Measurements from ENCODE around the gene CTH.
"Not testable (repeated sequence)": the region's sequence is repeated elsewhere in the genome, so short reads cannot be mapped to it uniquely, and the experiment has no call there.

The CTH gene

GRCh38 chr1:70411360-70411844 is 334 bp downstream of the CTH start:
- DNase-seq: no peak

DNA sequence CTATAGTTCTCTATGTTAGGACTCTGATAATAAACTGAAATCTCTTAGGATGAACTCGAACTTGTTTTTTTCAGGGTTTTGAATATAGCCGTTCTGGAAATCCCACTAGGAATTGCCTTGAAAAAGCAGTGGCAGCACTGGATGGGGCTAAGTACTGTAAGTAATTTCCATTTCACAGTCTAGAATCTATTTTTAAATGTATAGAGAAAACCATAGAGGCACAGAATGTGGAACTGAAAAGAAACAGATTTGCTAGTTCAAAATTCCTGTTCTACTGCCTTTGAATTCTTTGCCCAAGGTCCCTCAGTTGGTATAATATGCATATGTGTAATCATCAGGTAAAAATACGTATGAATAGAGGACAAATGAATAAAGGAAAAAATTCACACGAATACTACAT is 4.8 kb downstream of the CTH start:
- DNase-seq: no peak

- not testable (repeated sequence) for DNase-seq
These were observed 8.1 kb downstream of the CTH start for GRCh38 chr1:70418973-70419734.

GRCh38 chr1:70420320-70420719 is 9.3 kb downstream of the CTH start:
- DNase-seq: no peak

DNA sequence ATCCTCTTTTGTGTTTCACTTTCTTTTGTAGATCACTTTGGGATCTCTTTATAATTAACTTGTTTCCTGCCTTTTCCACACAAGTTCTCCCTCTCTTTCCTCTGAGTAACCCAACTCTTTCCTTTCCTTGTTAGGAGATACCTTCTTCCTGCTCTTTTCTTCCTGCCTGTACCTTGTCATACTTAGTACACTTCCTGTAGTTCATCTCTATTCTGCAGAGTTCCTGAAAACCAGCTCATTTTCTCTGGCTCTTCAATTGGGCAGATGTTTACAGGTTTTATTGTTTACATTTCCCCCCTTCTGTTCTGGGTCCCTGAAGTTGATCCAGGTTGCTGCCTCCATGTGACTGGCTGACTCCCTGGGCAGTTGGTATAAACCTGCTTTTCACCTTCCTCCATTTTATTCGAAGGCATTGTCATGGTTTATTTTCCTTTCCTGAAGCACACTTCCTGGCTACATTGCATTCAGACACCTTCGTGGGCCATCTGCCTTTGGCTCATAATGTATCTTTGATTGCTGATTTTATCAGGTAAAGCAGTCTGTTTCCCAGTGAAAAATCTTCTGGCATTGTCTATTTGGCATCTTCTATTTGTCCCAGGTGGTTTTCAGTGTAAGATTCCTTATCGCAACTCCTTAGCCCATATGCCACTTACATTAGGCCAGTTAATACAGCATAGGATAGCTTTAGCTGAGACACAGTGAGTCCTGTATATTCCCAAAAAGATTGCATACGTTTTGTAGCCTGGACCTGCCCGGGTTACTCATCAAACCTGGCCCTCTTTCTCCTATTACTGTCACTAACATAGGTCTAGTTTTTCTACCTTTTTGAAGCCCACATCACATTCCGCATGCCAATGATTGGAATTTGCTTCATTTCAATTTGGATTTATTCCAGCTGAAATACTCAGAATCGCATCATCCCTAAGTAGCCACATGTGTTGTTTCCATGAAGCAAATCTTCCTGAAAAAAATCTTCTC is 15.4 kb downstream of the CTH start:
- DNase-seq: no peak

GRCh38 chr1:70427976-70428375 is 16.9 kb downstream of the CTH start:
- peak; percentile 55 for DNase-seq

GRCh38 chr1:70429219-70429618 is 18.2 kb downstream of the CTH start:
- no peak for DNase-seq

DNA sequence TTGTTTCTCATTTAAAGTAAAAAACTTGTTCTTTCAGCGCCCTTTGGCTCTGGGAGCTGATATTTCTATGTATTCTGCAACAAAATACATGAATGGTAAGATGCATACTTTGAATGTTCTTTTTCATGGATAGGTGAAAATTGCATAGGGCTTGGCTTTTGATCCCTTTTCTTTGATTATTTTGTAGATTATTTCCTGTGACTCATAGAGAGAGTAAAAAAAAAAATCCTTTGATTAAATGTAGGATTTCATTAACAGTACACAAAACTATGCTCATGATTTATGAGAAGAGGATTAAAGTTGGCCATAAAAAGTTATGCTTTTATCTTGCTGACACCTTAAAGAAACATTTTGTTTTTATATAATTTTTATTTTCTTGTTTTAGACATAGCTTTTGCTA is 18.7 kb downstream of the CTH start:
- no peak for DNase-seq

GRCh38 chr1:70431317-70431716 is 20.2 kb downstream of the CTH start:
- no peak for DNase-seq

DNA sequence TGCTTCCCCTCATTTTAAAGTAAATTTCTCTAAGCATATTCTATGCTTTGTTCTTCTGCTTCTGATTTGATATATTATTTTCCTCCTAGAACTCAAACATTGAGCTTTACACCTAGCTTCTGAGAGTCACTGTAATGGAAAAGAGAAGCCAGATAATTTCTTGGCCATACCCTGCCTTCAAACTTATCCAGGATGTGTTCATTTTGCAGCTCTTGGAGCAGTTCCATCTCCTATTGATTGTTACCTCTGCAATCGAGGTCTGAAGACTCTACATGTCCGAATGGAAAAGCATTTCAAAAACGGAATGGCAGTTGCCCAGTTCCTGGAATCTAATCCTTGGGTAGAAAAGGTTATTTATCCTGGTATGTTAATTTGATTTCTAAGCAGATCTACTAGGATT is 20.8 kb downstream of the CTH start:
- no peak for DNase-seq

DNA sequence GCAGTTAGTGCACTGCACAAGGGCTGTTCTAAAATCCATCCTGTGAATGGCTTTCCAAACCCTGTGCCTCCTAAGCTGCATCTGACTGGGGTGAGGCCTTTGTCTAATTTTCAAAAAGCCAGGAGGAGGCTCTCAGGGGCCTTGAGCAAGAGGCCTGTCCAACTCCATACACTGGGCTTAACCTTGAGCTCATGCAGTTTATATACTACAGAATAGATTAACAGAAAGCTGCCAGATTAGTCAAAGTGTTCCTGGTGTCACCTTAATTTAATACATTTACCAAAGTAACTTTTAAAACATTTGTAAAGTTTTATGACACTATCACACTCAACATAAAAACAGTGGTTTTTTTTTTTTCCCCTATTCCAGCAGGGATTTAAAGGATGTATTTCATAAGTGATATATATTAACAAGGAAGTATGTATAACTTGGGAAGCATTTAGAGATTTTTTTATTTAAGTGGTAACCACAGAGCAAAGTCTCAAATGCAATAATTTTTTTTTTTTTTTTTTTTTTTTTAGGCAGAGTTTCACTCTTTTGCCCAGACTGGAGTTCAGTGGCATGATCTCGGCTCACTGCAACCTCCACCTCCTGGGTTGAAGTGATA is 23.3 kb downstream of the CTH start:
- no peak for DNase-seq

- DNase-seq: no peak
These were observed 25.7 kb downstream of the CTH start for GRCh38 chr1:70436622-70437251.

GRCh38 chr1:70438529-70438928 is 27.5 kb downstream of the CTH start:
- DNase-seq: no peak

- DNase-seq: no peak
These were observed 29.7 kb downstream of the CTH start for GRCh38 chr1:70440642-70441391.

- DNase-seq: no peak
These were observed 30.4 kb downstream of the CTH start for GRCh38 chr1:70441392-70442035.

DNA sequence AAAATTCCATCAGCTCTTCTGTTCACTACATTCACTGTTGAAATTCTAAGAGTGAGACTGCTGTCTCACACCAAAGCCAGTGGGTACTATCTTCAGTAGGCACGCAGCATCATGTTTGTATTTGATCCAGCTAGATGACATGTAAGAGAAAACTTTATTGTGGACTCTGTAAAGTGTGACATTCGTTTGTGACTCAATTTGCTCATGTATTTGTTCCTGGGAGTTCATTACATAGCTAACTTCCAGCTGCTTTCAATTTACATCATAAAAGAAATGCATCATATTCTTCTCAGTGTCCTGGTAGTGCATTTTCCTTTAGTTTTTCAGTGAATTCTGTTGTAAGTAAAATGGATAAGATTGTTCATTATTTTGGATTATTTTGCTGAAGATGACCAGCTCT is 31.4 kb downstream of the CTH start:
- DNase-seq: no peak

- DNase-seq: no peak
These were observed 32.7 kb downstream of the CTH start for GRCh38 chr1:70443739-70444138.

- no peak for DNase-seq
These were observed 38.0 kb downstream of the CTH start for GRCh38 chr1:70449049-70449448.

DNA sequence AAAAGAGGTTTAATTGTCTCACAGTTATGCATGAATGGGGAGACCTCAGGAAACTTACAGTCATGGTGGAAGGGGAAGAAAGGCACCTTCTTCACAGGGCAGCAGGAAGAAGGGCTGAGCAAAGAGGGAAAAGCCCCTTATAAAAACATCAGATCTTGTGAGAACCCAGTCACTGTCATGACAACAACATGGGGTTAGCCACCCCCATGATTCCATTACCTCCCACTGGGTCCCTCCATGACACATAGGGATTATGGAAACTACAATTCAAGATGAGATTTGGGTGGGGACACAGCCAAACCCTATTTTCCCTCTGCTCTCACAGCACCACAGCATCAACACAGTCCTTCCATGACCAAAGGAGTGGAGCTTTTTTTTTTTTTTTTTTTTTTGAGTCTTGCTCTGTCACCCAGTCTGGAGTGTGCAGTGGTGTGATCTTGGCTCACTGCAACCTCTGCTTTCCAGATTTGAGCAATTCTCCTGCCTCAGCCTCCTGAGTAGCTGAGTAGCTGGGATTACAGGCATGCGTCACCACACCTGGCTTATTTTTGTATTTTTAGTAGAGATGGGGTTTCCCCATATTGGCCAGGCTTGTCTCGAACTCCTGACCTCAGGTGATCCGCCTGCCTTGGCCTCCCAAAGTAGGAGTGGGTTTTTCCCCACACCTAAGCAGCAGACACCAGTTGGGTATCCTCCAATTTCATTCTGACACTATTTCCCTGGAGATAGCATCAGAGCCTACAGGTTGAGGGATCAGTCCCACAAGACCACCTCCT is 41.3 kb downstream of the CTH start:
- DNase-seq: not testable (repeated sequence)

GRCh38 chr1:70455291-70455690 is 44.2 kb downstream of the CTH start:
- DNase-seq: no peak

- DNase-seq: no peak
These were observed 47.1 kb downstream of the CTH start for GRCh38 chr1:70458131-70458530.
